ENCODE results near the gene PIP5K1B. TPM values are rescaled to one million over a fixed set of nuclear protein-coding genes. Genes with fewer than 3 reads are reported as not detected.

The PIP5K1B gene
- total RNA-seq, 2 donors from 2014 or later, result 18.4 to 44.8 TPM

DNA sequence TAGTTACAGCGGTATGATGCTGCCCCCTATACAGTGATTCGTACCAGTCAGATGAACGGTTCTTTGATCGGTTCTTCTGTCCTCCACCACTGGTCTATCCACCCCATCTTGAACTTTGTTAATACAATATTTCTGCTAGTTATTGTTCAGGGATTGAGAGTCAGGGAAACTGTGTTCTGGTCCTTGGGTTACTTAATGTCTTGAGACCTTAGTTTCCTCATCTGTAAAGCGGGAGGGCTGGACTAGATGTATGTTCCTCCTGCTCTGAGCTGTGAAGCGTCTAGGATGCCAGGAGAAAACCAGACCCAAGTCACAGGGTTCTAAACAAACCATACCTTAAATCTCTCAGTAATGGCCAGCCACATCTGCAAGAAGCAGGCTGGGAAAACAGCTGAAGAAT is 1.4 kb upstream of the PIP5K1B start:
- Histone ChIP-seq H3K36me3 (no peaks in the 10 kb centered on the region), H3K27ac (no peak overlapping the region), H3K4me1 (peaks cover 0 to 25% of the 10 kb centered on the region in 2 donors), H3K4me3 (no peak overlapping the region), H3K9me3 (no peaks in the 10 kb centered on the region), H3K27me3 (no peaks in the 10 kb centered on the region)
- TF ChIP-seq, protein P1, sequence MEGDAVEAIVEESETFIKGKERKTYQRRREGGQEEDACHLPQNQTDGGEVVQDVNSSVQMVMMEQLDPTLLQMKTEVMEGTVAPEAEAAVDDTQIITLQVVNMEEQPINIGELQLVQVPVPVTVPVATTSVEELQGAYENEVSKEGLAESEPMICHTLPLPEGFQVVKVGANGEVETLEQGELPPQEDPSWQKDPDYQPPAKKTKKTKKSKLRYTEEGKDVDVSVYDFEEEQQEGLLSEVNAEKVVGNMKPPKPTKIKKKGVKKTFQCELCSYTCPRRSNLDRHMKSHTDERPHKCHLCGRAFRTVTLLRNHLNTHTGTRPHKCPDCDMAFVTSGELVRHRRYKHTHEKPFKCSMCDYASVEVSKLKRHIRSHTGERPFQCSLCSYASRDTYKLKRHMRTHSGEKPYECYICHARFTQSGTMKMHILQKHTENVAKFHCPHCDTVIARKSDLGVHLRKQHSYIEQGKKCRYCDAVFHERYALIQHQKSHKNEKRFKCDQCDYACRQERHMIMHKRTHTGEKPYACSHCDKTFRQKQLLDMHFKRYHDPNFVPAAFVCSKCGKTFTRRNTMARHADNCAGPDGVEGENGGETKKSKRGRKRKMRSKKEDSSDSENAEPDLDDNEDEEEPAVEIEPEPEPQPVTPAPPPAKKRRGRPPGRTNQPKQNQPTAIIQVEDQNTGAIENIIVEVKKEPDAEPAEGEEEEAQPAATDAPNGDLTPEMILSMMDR (IDR thresholded peaks at IDR 0.05), result no peak
- no peak for DNase-seq (ENCODE audit: low spot score)

DNA sequence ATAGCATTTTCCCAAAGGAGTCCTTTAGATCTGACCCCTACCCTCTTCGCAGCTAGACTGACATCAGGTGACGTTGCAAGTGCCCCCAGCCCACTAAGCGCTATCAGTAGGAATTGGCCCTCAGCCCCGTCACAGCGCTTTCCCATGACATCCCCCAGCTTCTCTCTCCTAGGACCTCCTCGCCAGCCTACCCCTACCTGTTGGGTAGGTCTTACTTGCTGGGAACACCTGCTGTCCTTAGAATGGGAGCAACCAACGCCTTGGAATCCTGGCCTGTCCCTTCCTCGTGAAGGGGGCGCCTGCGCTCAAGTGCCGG is 584 bp upstream of the PIP5K1B start:
- Histone ChIP-seq H3K27me3 (no peaks in the 10 kb centered on the region), H3K27ac (peak overlapping the region; percentile 85 to 86), H3K4me3 (peak overlapping the region; percentile 66 to 67), H3K9me3 (no peaks in the 10 kb centered on the region), H3K36me3 (no peaks in the 10 kb centered on the region), H3K4me1 (peaks cover 0 to 29% of the 10 kb centered on the region in 2 donors)
- TF ChIP-seq, protein P1 (IDR thresholded peaks at IDR 0.05), result no peak
- no peak for DNase-seq (ENCODE audit: low spot score)

DNA sequence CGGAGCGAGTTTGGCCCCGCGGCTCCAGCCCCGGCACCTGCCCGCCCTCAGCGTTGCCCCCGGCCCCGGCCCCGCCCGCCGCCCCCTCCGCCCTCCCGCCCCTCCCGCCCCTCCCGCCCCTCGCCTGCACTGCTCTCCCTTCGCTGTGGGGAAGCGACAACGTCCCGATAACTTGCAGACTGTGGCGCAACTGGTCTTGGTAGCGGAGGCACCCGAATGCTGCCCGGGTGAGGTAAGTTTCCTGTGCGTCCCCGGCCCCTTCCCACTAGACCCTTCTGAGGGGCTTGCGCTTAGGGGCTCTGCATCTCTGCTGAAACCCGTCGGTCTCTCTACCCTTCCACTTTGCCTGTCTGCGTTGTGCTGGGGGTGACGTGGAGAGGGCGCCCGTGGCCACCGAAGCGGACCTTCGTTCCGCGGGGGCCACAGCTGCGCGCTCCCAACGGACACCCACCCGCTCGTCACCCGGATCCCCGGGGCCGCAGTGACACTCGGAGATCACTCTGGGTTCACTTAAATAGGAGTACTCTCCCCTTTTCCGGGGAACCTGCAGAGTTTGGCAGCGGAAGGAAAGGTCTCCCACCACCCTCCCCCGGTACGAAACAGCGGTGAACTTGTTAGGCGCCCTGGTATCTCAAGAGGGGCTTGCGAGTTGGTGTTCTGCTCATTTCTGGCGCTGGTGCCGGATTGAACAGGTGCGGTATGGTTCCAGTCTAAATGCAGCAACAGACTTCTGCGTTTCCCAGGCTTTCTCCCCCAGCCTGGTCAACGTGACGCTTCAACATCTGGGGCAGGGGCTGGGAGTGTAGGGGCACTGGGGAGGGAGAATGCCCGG is 707 bp downstream of the PIP5K1B start:
- no peak for DNase-seq (ENCODE audit: low spot score)
- Histone ChIP-seq H3K9me3 (no peaks in the 10 kb centered on the region), H3K4me1 (peaks cover 0 to 34% of the 10 kb centered on the region in 2 donors), H3K36me3 (no peaks in the 10 kb centered on the region), H3K27ac (peak overlapping the region; percentile 85 to 86), H3K4me3 (peak overlapping the region; percentile 66 to 67), H3K27me3 (no peaks in the 10 kb centered on the region)
- TF ChIP-seq, protein P1 (IDR thresholded peaks at IDR 0.05), result peak in 1 of 2 donors; percentile 45

DNA sequence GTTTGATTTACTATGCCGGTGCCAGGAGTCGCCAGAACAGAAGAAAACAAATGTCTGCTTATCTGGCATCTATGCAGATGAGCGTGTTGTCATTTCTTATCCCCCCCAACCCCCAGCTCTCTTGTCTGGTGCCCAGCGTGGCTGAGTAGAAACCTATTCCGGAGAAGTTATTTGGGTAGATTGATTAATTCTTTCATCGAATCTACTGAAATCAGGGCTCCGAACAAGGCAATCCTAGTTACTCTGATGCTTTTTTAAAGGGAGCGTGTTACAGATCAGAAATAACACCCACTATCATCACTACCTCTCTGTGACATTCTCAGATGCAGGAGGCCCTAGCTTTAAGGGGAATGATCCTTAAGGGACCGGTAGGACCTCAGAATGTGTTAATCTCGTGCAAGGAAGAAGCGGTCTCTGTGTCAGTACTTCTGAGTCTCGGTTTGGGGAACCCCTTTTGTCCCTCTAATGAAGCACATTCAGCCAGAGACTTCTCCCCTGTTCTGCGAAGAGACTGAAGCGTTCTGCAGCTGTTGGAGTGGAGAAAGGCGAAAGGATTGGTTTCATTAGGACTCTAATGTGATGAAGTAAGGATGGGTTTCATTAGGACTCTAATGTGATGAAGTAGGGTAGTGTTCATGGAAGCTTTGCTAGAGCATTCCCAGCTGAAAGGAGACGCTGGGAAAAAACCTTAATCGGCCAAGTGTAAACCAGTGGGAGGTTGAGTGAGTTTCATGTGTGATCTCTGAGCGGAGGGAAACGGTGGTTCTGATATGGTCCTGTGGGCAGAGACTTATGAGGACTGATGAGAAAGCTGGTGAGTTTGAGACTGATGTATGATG is 1.5 kb downstream of the PIP5K1B start:
- no peak for DNase-seq (ENCODE audit: low spot score)
- no peaks in the 10 kb centered on the region for H3K9me3 ChIP-seq
- TF ChIP-seq, protein P1 (IDR thresholded peaks at IDR 0.05), result no peak
- H3K27me3 ChIP-seq, result no peaks in the 10 kb centered on the region
- peaks cover 0 to 37% of the 10 kb centered on the region in 2 donors for H3K4me1 ChIP-seq
- H3K27ac ChIP-seq, result peak overlapping the region; percentile 85 to 86
- H3K4me3 ChIP-seq, result peak overlapping the region; percentile 66 to 67
- no peaks in the 10 kb centered on the region for H3K36me3 ChIP-seq

DNA sequence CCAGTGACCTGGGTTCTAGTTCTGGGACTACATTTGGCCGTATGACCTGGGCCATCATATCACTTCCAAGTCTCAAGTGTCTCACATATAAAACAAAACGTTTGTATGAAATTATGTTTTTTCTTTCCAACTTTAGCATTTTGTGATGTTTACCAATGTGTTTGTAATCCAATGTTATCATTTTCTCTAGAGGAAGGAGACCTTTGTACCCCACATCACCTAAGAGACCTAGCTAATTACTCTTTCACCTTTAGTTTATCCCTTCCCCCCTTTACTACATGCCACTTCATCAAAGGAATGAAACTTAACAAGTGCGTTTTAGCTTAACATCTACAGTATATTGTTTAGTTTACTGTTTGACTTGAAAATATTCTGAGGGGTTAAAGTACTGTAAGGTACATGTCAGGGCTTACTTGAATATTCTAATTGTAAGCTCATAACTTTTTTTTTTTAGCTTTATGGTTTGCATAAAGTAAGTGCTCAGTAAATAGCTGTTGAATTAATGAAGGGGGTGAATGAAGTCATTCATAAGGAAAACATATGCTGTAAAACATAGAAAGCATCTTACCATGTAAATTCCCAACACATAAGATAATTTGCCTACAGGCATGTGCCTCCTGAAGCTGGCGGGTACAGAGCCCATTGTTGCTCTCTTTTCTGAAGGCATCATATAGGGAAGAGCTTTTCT is 2.9 kb downstream of the PIP5K1B start:
- Histone ChIP-seq H3K27ac (no peak overlapping the region), H3K27me3 (no peaks in the 10 kb centered on the region), H3K4me3 (no peak overlapping the region), H3K9me3 (no peaks in the 10 kb centered on the region), H3K36me3 (no peaks in the 10 kb centered on the region), H3K4me1 (peaks cover 0 to 37% of the 10 kb centered on the region in 2 donors)
- DNase-seq (ENCODE audit: low spot score), result no peak
- TF ChIP-seq, protein P1 (IDR thresholded peaks at IDR 0.05), result no peak
